Ovary (tissue), 3 donors: ENCODE results near the gene PDE8A.

ENCODE experiments used
- CTCF ChIP-seq, 3 donors: fragments of 450-650 bp in 2 of 3; fragments of 200-600 bp in 1 of 3; IDR thresholded peaks; one replicate each; pipeline versions ENCODE4 v1.5.1 to v1.8.0; 2016 to 2022; ENCODE audit warnings: antibody characterized with exemption in 3 of 3, mild to moderate bottlenecking in 1 of 3
- EP300 ChIP-seq: sonication (generic); formaldehyde crosslinking; IDR thresholded peaks from one replicate; pipeline ENCODE4 v1.6.1; 2017; ENCODE audit warnings: antibody characterized with exemption
- POLR2A ChIP-seq: fragments of 450-650 bp; IDR thresholded peaks from one replicate; pipeline ENCODE4 v1.6.1; 2017; ENCODE audit warnings: antibody characterized with exemption, mild to moderate bottlenecking, moderate library complexity
- donor health status: DM: no; HTN: no; CAD: no.

GRCh38 chr15:85019815-85020590, 38.3 kb downstream of the PDE8A start:
- no peak for TF ChIP-seq POLR2A
- TF ChIP-seq CTCF (IDR thresholded peaks at IDR 0.05): no peak
- TF ChIP-seq EP300: no peak
